Measurements from ENCODE around the gene ACMSD.

The ACMSD gene

GRCh38 chr2:134918526-134919340 lies 80.3 kb downstream of the ACMSD start, which contains the start of gene CCNT2:
CCNT2 (plus strand) TSS chr2:134918822; CDS start chr2:134918855, 33 bp downstream.
- TF ChIP-seq POLR2AphosphoS5 (IDR thresholded peaks at IDR 0.05; ENCODE audit: low read depth) (peak; percentile 90), SPI1 (IDR thresholded peaks at IDR 0.05; ENCODE audit: borderline replicate concordance, low read depth) (peak; percentile 66; the same call in 1 of the 2 replicates), CTCF (IDR thresholded peaks at IDR 0.05; ENCODE audit: insufficient read depth, low read length) (no peak), REST (IDR thresholded peaks at IDR 0.05; ENCODE audit: insufficient replicate concordance, low read depth) (no peak), GABPA (IDR thresholded peaks at IDR 0.05; ENCODE audit: low read depth) (no peak)
- Histone ChIP-seq H3K4me3 (replicated peaks; ENCODE audit: insufficient read depth, low read length) (peak within 1 kb of the TSS; percentile 81), H3K27ac (replicated peaks) (peak within 1 kb of the TSS; percentile 98), H3K27me3 (ENCODE audit: insufficient read depth, poor library complexity, severe bottlenecking) (no peaks in the 10 kb centered on the region)
- DNase-seq (ENCODE audit: low read depth in 1 of 2, low spot score in 1 of 2) = peak; percentile 95 to 99

- TF ChIP-seq SPI1 (IDR thresholded peaks at IDR 0.05; ENCODE audit: borderline replicate concordance, low read depth) (no peak), GABPA (IDR thresholded peaks at IDR 0.05; ENCODE audit: low read depth) (no peak), CTCF (IDR thresholded peaks at IDR 0.05; ENCODE audit: insufficient read depth, low read length) (no peak), POLR2AphosphoS5 (IDR thresholded peaks at IDR 0.05; ENCODE audit: low read depth) (no peak), REST (IDR thresholded peaks at IDR 0.05; ENCODE audit: insufficient replicate concordance, low read depth) (no peak)
- peak overlapping the region; percentile 81 for H3K4me3 ChIP-seq (replicated peaks; ENCODE audit: insufficient read depth, low read length)
- H3K27ac ChIP-seq (replicated peaks) = peak overlapping the region; percentile 98
- no peaks in the 10 kb centered on the region for H3K27me3 ChIP-seq (ENCODE audit: insufficient read depth, poor library complexity, severe bottlenecking)
- peak in 1 of 2 experiments; percentile 25 for DNase-seq (ENCODE audit: low read depth in 1 of 2, low spot score in 1 of 2)
Measured at GRCh38 chr2:134919341-134920210, 81.2 kb downstream of the ACMSD start.

- no peak overlapping the region for H3K27ac ChIP-seq (replicated peaks)
- no peak for TF ChIP-seq REST (IDR thresholded peaks at IDR 0.05; ENCODE audit: insufficient replicate concordance, low read depth)
- no peak for TF ChIP-seq CTCF (IDR thresholded peaks at IDR 0.05; ENCODE audit: insufficient read depth, low read length)
- TF ChIP-seq GABPA (IDR thresholded peaks at IDR 0.05; ENCODE audit: low read depth) = no peak
- no peak for TF ChIP-seq SPI1 (IDR thresholded peaks at IDR 0.05; ENCODE audit: borderline replicate concordance, low read depth)
- TF ChIP-seq POLR2AphosphoS5 (IDR thresholded peaks at IDR 0.05; ENCODE audit: low read depth) = no peak
- no peak for DNase-seq (ENCODE audit: low read depth in 1 of 2, low spot score in 1 of 2)
Measured at GRCh38 chr2:134924912-134925311, 86.5 kb downstream of the ACMSD start.

More at GRCh38 chr2:134924912-134925311, 86.5 kb downstream of the ACMSD start:
- H3K27me3 ChIP-seq (ENCODE audit: insufficient read depth, poor library complexity, severe bottlenecking) = no peaks in the 10 kb centered on the region
- no peak overlapping the region for H3K4me3 ChIP-seq (replicated peaks; ENCODE audit: insufficient read depth, low read length)

Measured in HL-60 (cell line).